Measurements from ENCODE around the gene RAB9B.
A peak's percentile ranks its signal among the peaks of the same experiment; 100 is the strongest.

RAB9B gene

DNA sequence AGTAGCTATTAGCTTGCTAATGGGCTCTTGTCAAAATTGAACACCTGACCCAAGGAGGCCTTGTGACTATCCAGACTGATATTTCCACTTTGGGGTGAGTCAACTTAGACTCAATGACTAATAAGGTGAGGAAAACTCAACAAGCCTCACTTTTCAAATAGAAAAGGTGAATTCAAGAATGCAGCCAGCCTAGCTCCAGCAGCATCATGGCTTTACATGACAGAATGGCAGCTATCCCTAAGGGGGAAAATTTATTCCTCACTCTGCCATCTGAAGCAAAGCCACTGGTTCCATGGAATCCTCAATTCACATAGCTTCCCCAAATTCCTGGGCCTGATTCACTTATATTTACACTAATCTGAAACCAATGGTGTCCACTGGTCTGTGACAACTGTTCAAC lies 29.1 kb upstream of the RAB9B start:
- DNase-seq (ENCODE audit: extremely low spot score), result no peak
- POLR2A ChIA-PET, result no interaction called here
- TF ChIP-seq, protein P1, sequence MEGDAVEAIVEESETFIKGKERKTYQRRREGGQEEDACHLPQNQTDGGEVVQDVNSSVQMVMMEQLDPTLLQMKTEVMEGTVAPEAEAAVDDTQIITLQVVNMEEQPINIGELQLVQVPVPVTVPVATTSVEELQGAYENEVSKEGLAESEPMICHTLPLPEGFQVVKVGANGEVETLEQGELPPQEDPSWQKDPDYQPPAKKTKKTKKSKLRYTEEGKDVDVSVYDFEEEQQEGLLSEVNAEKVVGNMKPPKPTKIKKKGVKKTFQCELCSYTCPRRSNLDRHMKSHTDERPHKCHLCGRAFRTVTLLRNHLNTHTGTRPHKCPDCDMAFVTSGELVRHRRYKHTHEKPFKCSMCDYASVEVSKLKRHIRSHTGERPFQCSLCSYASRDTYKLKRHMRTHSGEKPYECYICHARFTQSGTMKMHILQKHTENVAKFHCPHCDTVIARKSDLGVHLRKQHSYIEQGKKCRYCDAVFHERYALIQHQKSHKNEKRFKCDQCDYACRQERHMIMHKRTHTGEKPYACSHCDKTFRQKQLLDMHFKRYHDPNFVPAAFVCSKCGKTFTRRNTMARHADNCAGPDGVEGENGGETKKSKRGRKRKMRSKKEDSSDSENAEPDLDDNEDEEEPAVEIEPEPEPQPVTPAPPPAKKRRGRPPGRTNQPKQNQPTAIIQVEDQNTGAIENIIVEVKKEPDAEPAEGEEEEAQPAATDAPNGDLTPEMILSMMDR (IDR thresholded peaks at IDR 0.05; ENCODE audit: control extremely low read depth, extremely low read depth, low read depth, missing control alignments), result no peak
- CTCF ChIA-PET, result interaction anchor here (2.3 kb wide), 1 partner anchor 17 kb away, joined by 11 read pairs; no protein-coding TSS in a partner anchor

DNA sequence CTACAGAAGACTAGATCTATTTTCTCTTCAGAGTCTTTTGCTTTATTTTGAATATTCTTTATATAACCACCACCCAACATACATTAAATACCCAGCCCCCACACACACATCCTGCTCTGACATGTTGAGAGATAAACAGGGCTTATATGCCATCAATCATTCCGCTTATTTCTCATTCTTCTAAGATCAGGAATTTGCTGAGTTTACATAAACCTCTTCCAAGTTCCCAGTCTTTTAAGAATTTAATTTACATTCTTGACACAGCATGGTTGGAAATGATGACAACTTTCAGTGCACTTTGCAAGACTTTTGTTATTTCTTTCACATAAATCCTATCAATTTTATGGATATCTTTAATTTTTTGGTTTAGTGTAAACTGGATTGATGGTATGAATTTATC lies 17.5 kb upstream of the RAB9B start:
- TF ChIP-seq, protein P1 (IDR thresholded peaks at IDR 0.05; ENCODE audit: control extremely low read depth, extremely low read depth, low read depth, missing control alignments), result no peak
- ChIA-PET CTCF (no interaction called here), POLR2A (no interaction called here)
- DNase-seq (ENCODE audit: extremely low spot score), result no peak

DNA sequence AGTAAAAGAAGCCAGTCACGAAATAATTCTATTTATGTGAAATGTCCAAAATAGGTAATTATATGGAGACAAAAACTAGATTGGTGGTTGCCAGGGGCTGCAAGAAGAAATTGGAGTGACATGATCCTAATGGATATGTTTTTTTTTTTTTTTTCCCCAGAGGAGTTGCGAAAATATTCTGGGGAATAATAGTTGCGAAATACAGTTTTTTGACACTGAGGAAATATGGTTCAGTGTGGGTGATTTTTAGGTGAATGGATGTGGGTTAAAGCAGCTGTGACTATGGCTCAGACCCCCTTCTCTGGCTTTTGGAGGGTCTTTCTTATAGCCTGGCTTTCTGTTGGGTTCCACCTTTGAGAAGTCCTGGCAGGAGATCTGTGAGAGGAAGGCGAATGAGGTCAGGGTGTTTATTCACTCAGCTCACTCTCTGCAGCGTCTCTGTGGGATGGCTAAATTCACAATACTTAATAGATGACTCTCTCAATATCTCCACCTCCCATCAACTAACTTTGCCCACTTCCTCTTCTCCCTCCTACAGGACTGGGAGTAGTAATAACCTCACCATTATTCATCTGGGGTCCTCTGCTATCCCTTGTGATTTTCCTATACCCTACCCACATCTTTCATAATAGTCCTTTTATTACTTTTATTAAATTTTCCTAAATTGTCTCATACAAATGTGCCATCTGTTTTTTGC lies 15.3 kb upstream of the RAB9B start:
- DNase-seq (ENCODE audit: extremely low spot score), result no peak
- ChIA-PET POLR2A (no interaction called here), CTCF (interaction anchor here (0.9 kb wide), 1 partner anchor 71 kb away, joined by 3 read pairs; no protein-coding TSS in a partner anchor)
- TF ChIP-seq, protein P1 (IDR thresholded peaks at IDR 0.05; ENCODE audit: control extremely low read depth, extremely low read depth, low read depth, missing control alignments), result no peak

DNA sequence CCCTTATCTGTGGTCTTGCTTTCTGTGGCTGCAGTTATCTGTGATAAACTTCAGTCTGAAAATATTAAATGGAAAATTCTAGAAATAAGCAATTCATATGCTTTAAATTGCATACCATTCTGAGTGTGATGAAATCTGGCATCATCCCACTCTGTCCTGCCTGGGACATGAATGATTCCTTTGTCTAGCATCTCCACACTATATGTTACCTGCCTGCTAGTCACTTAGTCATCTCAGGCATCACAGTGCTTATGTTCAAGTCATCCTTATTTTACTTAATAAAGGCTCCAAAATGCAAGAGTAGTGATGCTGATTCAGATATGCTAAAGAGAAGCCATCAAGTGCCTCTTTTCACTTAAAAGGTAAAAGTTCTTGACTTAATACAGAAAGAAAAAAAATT lies 14.3 kb upstream of the RAB9B start:
- ChIA-PET POLR2A (no interaction called here), CTCF (interaction anchor here (1.3 to 2.1 kb wide), 4 partner anchors 18 to 292 kb away, joined by 3 to 19 read pairs (median 4); no protein-coding TSS in a partner anchor)
- DNase-seq (ENCODE audit: extremely low spot score), result no peak
- TF ChIP-seq, protein P1 (IDR thresholded peaks at IDR 0.05; ENCODE audit: control extremely low read depth, extremely low read depth, low read depth, missing control alignments), result no peak

DNA sequence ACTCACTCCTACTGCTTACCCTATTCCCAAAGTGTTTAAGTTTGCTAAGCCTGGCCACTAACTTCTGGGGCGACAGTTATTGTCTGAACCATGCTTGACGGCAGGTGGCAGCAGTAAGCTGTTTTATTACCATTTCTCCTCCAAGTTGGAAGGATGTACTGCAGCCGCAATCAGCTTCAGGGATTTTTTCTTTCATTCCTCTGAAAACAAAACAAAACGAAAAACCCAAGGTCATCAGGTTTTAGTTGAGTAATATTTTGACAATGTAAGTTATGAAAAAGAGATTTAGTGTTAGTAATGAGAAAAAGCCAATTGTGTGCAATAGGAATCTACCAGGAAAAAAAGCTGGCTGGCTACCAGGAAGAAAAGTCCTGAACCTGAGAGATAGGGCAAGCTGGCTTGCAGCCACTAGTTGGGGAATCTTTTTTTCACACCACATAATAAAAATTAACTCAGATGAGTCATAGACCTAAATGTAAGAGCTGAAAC lies 13.2 kb upstream of the RAB9B start:
- TF ChIP-seq, protein P1 (IDR thresholded peaks at IDR 0.05; ENCODE audit: control extremely low read depth, extremely low read depth, low read depth, missing control alignments), result peak; percentile 60
- peak; percentile 28 for DNase-seq (ENCODE audit: extremely low spot score)
- CTCF ChIA-PET, result interaction anchor here (0.7 to 3.0 kb wide), 26 partner anchors 9 to 361 kb away, joined by 3 to 25 read pairs (median 4); partner anchors contain the start of gene RAB9B
- POLR2A ChIA-PET, result no interaction called here

DNA sequence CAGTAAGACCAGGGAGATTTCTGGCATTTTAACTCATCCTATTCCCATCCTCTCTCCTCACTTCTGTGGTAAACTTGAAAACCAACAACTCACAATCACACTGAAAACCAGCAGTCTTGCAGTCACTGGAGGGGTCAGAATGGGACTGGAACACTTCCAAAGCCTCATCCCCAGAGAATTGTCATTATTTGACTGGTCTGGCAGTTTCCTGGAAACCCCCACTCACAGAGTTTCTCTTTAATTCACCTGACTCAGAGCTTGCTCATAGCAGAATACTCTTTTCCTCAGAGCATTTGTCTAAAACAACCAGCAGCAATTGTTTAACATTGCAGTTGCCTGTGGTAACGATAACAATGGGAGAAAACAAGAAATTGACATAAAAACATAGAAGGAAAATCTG lies 7.3 kb upstream of the RAB9B start:
- DNase-seq (ENCODE audit: extremely low spot score), result no peak
- ChIA-PET CTCF (no interaction called here), POLR2A (interaction anchor here (0.6 kb wide), 1 partner anchor 288 kb away, joined by 3 read pairs; no protein-coding TSS in a partner anchor)
- TF ChIP-seq, protein P1 (IDR thresholded peaks at IDR 0.05; ENCODE audit: control extremely low read depth, extremely low read depth, low read depth, missing control alignments), result no peak

Measured in GM10248 (cell line).